ENCODE measurements around the gene CCDC188. TPM values are rescaled to one million over a fixed set of nuclear protein-coding genes. Genes with fewer than 3 reads are reported as not detected.

The CCDC188 gene
- total and polyA plus RNA-seq, 9 of the 15 experiments (the other 6 are each of a cell fraction or from before 2014, with no cell fraction given), result not detected

DNA sequence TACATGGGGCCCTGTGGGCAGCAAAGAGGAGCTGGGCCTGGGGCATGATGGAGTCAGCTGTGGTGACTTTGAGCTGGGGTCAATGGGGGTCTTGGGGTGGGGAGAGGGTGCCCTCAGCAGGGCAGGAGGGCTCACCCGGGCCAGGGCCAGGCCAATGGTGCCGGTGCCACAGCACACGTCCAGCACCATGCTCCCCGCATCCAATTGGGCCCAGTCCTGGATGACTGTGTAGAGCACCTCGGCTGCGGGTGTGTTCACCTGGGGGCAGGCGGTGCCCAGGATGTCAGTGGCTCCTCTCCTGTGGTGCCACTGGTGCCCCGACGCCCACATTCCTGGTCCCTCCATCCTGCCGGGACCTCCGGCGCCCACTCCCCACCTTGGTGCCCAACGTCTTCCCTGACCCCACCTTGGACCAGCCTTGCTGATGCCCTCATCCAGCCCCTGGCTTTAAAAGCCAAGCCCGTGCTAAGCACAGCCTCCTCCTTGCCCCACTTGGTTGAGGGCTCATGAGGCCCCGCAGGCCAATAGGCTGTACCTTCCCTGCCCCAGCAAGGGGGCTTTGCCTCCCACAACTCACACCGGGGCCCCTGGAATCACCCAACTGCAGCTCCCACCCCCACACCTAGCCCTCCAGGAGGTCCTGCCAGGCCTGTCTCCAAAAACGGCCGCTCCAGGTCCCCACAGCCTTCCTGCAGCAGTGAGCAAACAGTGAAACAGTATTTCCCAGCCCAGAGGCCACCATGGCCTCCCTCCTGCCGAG is 37.1 kb downstream of the CCDC188 start (continued):
- peak; percentile 6 for TF ChIP-seq CHD7 (IDR thresholded peaks at IDR 0.05; ENCODE audit: low read depth, low read length)
- peak; percentile 49; the same call in 1 of the 2 replicates for TF ChIP-seq RBFOX2 (IDR thresholded peaks at IDR 0.05; ENCODE audit: low read depth, low read length)
- peak; percentile 74 for TF ChIP-seq ZFPM2 (CRISPR knock-in tag; IDR thresholded peaks at IDR 0.05)
- 0 out of 2 replicates have a peak, but pooled peaks have one; percentile 10 for TF ChIP-seq THRB (CRISPR knock-in tag; conservative IDR thresholded peaks at IDR 0.05)
- peak; percentile 54 for TF ChIP-seq SUPT5H (IDR thresholded peaks at IDR 0.05)
- no peak for TF ChIP-seq CEBPB (tag; IDR thresholded peaks at IDR 0.05)
- TF ChIP-seq DACH1 (IDR thresholded peaks at IDR 0.05; ENCODE audit: partially characterized antibody), result no peak
- TF ChIP-seq HSF4 (CRISPR knock-in tag; IDR thresholded peaks at IDR 0.05; ENCODE audit: borderline replicate concordance), result peak; percentile 30; the same call in 1 of the 2 replicates
- TF ChIP-seq FIP1L1 (IDR thresholded peaks at IDR 0.05; ENCODE audit: low read depth, low read length, poor library complexity, severe bottlenecking), result no peak
- TF ChIP-seq CHD1 (IDR thresholded peaks at IDR 0.05; ENCODE audit: low read length), result peak; percentile 48
- TF ChIP-seq HNRNPL (IDR thresholded peaks at IDR 0.05; ENCODE audit: low read depth, low read length), result peak; percentile 82
- 0 out of 2 replicates have a peak, but pooled peaks have one; percentile 50 for TF ChIP-seq PHB (CRISPR knock-in tag; IDR thresholded peaks at IDR 0.05)
- no peak for TF ChIP-seq NCOA6 (IDR thresholded peaks at IDR 0.05)
- TF ChIP-seq HOXB6 (CRISPR knock-in tag; IDR thresholded peaks at IDR 0.05; ENCODE audit: borderline replicate concordance), result peak; percentile 67; the same call in 1 of the 2 replicates
- no peak for TF ChIP-seq MYC (IDR thresholded peaks at IDR 0.05; ENCODE audit: low read depth, low read length)
- TF ChIP-seq MYC (CRISPR knock-in tag; IDR thresholded peaks at IDR 0.05; ENCODE audit: borderline replicate concordance, low read depth), result peak; percentile 71; the same call in 1 of the 2 replicates
